Skin epidermis (tissue), 12 donors: ENCODE data around the gene PRDM16.

ENCODE experiments used
- H3K27ac ChIP-seq, 21 experiments: fragments of 200-600 bp; sonication (generic) in 11 of 21; one replicate each; pipeline ENCODE4 v1.5.0; 2020; ENCODE audit warnings: mild to moderate bottlenecking in 3 of 21, inconsistent platforms in 2 of 21, moderate library complexity in 2 of 21
- H3K4me3 ChIP-seq, 7 experiments: fragments of 200-600 bp; sonication (generic) in 2 of 7; one replicate each; pipeline ENCODE4 v1.5.0; 2020; ENCODE audit warnings: inconsistent platforms in 2 of 7, mild to moderate bottlenecking in 2 of 7, moderate library complexity in 1 of 7

The PRDM16 gene

GRCh38 chr1:3461934-3462275 lies 392.9 kb downstream of the PRDM16 start:
- Histone ChIP-seq H3K27ac (peak overlapping the region in 1 of 21 experiments; percentile 3), H3K4me3 (no peak overlapping the region)

GRCh38 chr1:3462356-3463012 lies 393.5 kb downstream of the PRDM16 start:
- no peak overlapping the region for H3K4me3 ChIP-seq
- no peak overlapping the region for H3K27ac ChIP-seq

DNA sequence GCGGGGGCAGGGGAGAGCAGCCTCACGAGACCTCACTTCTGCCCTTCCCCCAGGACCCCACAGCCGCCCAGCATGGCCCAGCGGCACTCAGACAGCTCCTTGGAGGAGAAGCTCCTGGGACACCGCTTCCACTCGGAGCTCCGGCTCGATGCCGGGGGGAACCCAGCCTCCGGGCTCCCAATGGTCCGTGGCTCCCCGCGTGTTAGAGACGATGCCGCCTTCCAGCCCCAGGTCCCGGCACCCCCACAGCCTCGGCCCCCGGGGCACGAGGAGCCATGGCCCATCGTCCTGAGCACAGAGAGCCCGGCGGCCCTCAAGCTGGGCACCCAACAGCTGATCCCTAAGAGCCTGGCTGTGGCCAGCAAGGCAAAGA lies 394.0 kb downstream of the PRDM16 start:
- Histone ChIP-seq H3K27ac (no peak overlapping the region), H3K4me3 (no peak overlapping the region)

DNA sequence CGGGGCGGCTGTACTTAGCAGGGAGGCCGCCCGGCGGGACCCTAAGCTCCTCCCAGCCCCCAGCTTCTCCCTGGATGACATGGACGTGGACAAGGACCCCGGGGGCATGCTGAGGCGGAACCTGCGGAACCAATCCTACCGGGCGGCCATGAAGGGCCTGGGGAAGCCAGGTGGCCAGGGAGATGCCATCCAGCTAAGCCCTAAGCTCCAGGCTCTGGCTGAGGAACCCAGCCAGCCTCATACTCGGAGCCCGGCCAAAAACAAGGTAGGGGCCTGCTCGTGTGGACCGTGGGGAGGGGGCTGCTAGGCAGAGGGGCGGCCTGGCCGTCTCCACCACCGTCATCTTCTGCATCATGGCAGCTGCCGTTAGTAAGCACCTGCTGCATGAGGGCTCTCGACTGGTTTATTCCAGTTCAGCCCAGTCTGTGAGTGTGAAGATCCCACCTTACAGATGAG lies 394.4 kb downstream of the PRDM16 start:
- Histone ChIP-seq H3K4me3 (no peak overlapping the region), H3K27ac (no peak overlapping the region)

DNA sequence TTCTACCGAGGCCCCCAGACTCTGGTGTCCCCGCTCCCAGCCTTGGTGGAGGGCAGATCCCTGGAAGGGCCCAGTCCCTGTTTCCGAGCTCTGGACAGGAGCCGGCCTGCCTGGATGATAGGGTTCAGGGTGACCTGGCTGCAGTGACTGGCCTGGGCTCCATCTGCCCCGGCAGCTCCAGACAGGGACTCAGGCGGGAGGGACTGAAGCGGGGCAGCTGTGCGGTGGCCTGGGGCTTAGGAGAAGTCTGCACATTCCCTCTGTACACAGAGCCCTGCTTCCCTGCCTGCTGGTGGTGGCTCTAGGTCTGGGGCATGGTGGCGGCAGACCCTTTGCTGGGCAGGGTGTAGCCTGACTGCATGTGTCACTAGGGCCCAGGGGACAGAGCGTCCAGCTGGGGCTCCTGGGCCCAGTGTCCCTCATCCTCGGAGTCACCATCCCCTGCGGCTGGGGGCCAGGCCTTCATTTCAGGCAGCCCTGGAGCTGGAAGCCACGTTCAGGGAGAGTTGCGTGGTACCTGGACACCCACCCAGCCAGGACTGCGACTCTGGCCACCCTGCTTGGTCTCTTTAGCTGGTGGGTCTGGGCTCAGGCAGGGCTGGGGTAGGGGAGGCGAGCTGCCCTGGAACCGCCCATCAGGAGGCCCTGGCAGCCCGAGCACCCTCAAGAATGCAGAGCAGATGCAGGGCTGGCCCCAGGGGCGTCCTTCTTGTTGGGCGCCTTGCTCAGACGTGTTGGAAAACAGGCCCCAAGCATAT lies 395.1 kb downstream of the PRDM16 start:
- Histone ChIP-seq H3K27ac (peak overlapping the region in 2 of 21 experiments; percentile 6 to 61), H3K4me3 (no peak overlapping the region)

GRCh38 chr1:3464649-3465025 lies 395.6 kb downstream of the PRDM16 start:
- Histone ChIP-seq H3K4me3 (no peak overlapping the region), H3K27ac (peak overlapping the region in 3 of 21 experiments; percentile 18 to 61 (median 54))

DNA sequence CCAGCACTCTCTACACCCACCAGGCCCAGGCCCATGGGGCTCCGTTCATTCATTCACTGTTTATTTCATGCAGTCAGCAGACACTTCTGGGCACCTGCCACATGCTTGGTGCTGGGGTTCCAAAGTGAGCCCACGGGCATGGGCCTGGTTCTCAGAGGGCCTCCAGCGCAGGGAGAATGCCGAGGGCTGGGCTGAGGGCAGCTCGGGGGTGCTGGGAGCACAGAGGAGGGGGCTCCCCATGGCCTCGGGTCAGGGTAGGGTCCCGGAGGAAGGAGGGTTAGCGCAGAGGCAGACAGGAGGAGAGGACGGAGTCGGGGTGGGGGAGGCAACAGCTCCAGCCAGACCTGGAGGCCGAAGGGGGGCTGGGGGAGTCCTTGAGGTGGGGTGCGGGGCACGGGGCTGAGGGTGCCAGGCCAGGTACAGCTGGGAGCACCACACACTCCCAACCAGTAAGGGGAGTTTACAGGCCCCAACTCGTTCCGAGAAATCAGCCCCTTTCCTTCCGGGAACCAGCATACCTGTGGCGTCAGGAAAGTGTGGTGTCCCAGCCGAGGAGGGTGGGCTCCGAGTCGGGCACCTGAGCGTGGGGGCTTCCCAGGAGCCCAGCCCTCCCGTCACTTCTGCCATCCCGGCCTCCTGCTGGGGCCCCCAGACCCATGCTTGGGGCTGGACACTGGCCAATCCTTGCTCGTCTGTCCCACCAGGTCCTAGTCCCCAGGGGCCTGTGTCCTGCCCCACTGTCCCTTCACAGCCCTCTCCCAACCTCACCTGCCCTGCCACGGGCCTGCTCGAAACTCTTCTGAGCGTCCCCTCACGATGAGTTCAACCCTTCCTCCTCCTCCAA lies 396.3 kb downstream of the PRDM16 start:
- Histone ChIP-seq H3K27ac (peak overlapping the region in 4 of 21 experiments; percentile 18 to 61 (median 36)), H3K4me3 (no peak overlapping the region)

DNA sequence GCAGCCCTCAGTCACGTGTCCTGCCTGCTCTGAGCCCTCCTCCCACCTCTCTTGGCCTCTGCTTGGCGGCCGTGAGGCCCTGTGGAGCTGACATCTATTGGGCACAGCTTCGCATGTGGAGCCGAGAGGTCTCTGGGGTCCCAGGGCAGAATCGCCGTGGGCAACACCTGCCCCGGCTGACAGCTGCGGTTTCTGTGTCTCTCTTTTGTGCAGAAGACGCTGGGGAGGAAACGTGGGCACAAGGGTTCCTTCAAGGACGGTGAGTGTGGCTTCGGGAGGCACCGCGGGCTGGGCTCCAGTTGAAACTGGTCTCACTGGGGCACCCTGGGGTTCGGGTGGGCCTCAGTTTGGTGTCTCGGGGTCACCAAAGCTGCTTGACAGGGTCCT lies 396.9 kb downstream of the PRDM16 start:
- peak overlapping the region in 4 of 21 experiments; percentile 18 to 61 (median 33) for H3K27ac ChIP-seq

GRCh38 chr1:3466366-3467075 lies 397.5 kb downstream of the PRDM16 start:
- H3K27ac ChIP-seq: peak overlapping the region in 4 of 21 experiments; percentile 7 to 63 (median 30)
- H3K4me3 ChIP-seq: no peak overlapping the region

More for the DNA sequence above, 396.9 kb downstream of the PRDM16 start:
- H3K4me3 ChIP-seq: no peak overlapping the region

GRCh38 chr1:3467096-3468036 lies 398.4 kb downstream of the PRDM16 start:
- Histone ChIP-seq H3K27ac (peak overlapping the region in 5 of 21 experiments; percentile 7 to 63 (median 40)), H3K4me3 (no peak overlapping the region)

DNA sequence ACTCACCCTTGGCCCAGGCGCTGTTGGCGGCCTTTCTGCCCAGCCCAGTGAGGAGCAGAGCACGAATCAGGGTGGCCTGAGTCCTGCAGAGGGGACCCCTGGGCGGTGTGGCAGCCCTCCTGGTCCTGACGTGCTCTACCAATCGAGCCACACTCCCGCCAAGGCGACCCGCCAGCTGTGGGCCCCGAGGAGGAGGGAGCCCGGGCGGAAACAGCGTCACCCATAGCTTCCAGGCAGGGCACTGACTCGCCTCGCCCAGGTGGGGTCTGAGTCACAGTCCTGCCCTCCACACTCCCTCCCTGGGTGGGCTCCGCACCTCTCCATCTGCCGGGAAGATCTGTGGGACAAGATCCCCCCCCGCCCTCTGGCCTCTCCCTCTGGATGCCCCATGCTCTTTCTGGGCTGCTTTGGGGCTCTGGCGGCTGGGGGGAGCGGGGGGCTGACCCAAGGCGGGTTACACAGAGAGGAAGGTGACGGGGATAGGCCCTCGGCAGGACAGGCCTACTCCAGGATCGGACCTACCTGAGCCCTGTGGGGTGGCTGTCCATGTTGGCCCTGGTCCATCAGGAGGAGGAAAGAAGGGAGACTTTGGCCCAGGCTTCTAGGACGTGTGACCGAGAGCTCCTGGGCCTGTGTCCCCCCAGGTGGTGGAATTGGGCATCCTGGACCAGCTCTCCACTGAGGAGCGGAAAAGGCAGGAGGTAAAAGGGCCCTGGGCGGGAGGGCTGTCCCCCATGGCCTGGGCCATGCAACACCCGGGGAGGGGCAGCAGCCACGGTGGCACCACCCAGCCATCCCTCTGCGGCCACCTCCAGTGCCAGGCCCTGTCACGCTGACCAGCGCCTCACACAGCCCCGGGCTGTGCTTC lies 399.5 kb downstream of the PRDM16 start:
- Histone ChIP-seq H3K27ac (peak overlapping the region in 3 of 21 experiments; percentile 38 to 63 (median 47)), H3K4me3 (no peak overlapping the region)

DNA sequence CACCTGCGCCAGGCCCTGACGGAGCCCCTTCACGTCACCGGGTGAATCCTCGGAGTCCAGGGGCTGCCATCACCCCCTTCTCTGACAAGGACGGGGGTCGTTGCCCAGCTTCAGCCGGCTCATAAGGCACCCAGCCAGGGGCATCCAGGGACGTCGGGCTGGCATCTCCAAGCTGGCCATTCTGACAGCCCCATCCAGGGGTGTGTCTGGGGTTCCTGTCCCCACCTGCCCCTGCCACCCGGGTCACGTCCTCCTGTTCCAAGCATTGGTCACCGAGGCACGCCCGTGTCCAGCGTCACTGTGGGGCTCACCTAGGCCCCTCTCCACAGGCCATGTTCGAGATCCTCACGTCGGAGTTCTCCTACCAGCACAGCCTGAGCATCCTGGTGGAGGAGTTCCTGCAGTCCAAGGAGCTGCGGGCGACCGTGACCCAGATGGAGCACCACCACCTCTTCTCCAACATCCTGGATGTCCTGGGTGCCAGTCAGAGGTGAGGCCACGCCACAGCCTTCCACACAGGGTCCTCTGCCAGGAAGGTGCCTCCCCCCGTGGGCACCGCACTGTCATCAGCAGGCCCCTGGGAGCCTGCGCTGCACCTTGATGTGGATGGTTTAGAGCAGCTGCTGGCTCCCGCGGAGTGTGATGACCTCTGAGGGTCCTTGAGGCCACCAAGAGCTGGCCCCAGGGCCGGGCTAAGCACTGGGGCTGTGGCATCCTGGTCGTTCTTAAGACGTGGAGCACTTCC lies 400.3 kb downstream of the PRDM16 start:
- Histone ChIP-seq H3K27ac (no peak overlapping the region), H3K4me3 (no peak overlapping the region)

GRCh38 chr1:3469849-3470649 lies 401.0 kb downstream of the PRDM16 start:
- H3K27ac ChIP-seq: no peak overlapping the region
- H3K4me3 ChIP-seq: no peak overlapping the region

GRCh38 chr1:3470650-3471355 lies 401.8 kb downstream of the PRDM16 start:
- Histone ChIP-seq H3K27ac (peak overlapping the region in 2 of 21 experiments; percentile 51 to 60), H3K4me3 (no peak overlapping the region)

- Histone ChIP-seq H3K4me3 (no peak overlapping the region), H3K27ac (peak overlapping the region in 2 of 21 experiments; percentile 51 to 60)
Measured at GRCh38 chr1:3471356-3472087, 402.5 kb downstream of the PRDM16 start.
